ENCODE results near the gene DHRSX. TPM values are rescaled to one million over a fixed set of nuclear protein-coding genes. Genes with fewer than 3 reads are reported as not detected.

The DHRSX gene
- polyA plus RNA-seq, 3 donors, result 12.9 to 33.2 (median 28.3) TPM

DNA sequence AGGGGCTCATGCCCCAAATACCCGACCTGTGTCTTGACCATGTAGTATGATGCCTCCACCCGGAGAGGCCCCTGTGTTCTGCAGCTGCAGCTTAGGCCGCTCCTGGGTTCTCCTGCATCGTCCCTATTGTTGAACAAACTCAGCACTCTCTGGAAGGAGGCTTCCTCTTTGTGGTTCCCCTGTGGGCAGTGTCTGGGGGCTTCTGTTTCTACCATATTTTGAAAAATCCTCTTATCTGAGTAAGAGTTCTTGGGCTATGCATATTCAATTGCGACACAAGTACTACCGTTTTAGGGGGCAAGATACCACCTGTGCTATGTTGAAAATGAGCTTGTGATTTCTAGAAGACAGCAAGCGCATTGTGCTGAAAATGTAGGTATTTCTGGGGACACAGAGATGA is 276.6 kb downstream of the DHRSX start:
- TF ChIP-seq, protein P1, sequence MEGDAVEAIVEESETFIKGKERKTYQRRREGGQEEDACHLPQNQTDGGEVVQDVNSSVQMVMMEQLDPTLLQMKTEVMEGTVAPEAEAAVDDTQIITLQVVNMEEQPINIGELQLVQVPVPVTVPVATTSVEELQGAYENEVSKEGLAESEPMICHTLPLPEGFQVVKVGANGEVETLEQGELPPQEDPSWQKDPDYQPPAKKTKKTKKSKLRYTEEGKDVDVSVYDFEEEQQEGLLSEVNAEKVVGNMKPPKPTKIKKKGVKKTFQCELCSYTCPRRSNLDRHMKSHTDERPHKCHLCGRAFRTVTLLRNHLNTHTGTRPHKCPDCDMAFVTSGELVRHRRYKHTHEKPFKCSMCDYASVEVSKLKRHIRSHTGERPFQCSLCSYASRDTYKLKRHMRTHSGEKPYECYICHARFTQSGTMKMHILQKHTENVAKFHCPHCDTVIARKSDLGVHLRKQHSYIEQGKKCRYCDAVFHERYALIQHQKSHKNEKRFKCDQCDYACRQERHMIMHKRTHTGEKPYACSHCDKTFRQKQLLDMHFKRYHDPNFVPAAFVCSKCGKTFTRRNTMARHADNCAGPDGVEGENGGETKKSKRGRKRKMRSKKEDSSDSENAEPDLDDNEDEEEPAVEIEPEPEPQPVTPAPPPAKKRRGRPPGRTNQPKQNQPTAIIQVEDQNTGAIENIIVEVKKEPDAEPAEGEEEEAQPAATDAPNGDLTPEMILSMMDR (IDR thresholded peaks at IDR 0.05), result no peak
- H3K36me3 Mint-ChIP-seq, result peaks cover 32 to 33% of the 10 kb centered on the region in 2 donors
- H3K27me3 Mint-ChIP-seq (ENCODE audit: low read depth in 3 of 3), result no peaks in the 10 kb centered on the region
- Histone ChIP-seq H3K79me2 (ENCODE audit: insufficient read depth, low read length) (no peaks in the 10 kb centered on the region), H3K4me3 (replicated peaks in 1 of 3; ENCODE audit: low read depth in 2 of 3, low read length in 3 of 3) (no peak overlapping the region), H3K9ac (ENCODE audit: insufficient read depth, low read length, poor library complexity, severe bottlenecking) (no peak overlapping the region), H2AFZ (ENCODE audit: insufficient read depth, low read depth, low read length, poor library complexity, severe bottlenecking) (no peak overlapping the region), H4K20me1 (ENCODE audit: insufficient read depth, low read length) (no peaks in the 10 kb centered on the region), H3K27ac (ENCODE audit: low read depth in 1 of 2, low read length in 2 of 2) (no peak overlapping the region), H3K36me3 (replicated peaks in 1 of 2; ENCODE audit: control insufficient read depth in 1 of 2, insufficient read depth in 2 of 2, low read length in 2 of 2) (peaks cover 3 to 42% of the 10 kb centered on the region in 2 donors), H3K9me3 (replicated peaks in 1 of 2; ENCODE audit: control insufficient read depth in 1 of 2, insufficient read depth in 1 of 2, low read length in 2 of 2) (peaks cover 51 to 55% of the 10 kb centered on the region in 2 donors), H3K4me2 (replicated peaks; ENCODE audit: extremely low read depth, low read length, poor library complexity, severe bottlenecking) (no peak overlapping the region), H3K4me1 (ENCODE audit: control insufficient read depth in 1 of 2, insufficient read depth in 2 of 2, low read length in 2 of 2) (no peaks in the 10 kb centered on the region), H3K27me3 (ENCODE audit: control insufficient read depth in 2 of 2, insufficient read depth in 2 of 2, low read length in 2 of 2) (no peaks in the 10 kb centered on the region)
- 50% methylated on average over 1 of the region's 7 CpGs for WGBS (ENCODE audit: insufficient coverage)
- peak overlapping the region in 2 of 7 donors; percentile 45 to 75 for H3K27ac Mint-ChIP-seq
- intact Hi-C loops (cut with micrococcal nuclease), result no loop called here
- H3K4me3 Mint-ChIP-seq, result no peak overlapping the region
- no peak for DNase-seq
- peaks cover 36 to 59% (median 53%) of the 10 kb centered on the region in 7 donors for H3K9me3 Mint-ChIP-seq
- peaks cover 4% of the 10 kb centered on the region for H3K4me1 Mint-ChIP-seq

DNA sequence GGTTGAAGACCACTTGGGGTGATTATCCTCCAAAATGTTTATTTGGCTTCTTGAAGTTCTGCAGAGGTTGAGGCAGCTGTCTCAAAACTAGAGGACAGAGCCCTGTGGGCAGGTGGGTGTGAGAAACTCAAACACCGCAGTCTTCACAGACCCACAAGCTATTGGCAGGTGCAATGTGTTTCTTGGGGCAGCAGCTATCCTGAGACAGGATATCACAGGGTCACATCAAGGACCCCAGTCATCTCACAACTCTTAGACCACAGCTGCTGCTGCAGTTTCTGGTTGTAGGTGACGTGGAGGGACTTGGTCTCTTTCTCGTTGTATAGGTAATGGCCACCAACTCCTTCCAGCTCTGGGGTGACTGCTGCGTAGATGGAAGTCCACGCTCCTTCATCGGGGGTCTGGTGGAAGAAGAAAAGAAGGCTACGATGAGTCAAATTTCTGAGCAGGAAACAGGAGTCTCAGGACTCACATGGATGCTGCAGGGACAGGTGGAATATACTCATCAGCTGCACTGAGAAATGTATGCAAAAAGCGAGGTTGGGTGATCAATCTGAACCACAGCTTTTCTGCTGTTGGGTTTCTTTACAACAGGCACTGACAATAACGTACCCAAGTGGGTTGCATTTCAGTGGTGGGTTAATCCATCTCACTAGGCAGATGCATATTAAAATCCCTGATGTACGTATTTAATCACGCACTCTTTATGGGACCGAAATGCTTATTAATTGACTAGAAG is 279.8 kb downstream of the DHRSX start:
- H3K27ac Mint-ChIP-seq, result no peak overlapping the region
- Histone ChIP-seq H3K79me2 (ENCODE audit: insufficient read depth, low read length) (no peaks in the 10 kb centered on the region), H3K4me1 (ENCODE audit: control insufficient read depth in 1 of 2, insufficient read depth in 2 of 2, low read length in 2 of 2) (no peaks in the 10 kb centered on the region), H2AFZ (ENCODE audit: insufficient read depth, low read depth, low read length, poor library complexity, severe bottlenecking) (no peak overlapping the region), H3K27me3 (ENCODE audit: control insufficient read depth in 2 of 2, insufficient read depth in 2 of 2, low read length in 2 of 2) (no peaks in the 10 kb centered on the region), H3K9ac (ENCODE audit: insufficient read depth, low read length, poor library complexity, severe bottlenecking) (no peak overlapping the region), H3K9me3 (replicated peaks in 1 of 2; ENCODE audit: control insufficient read depth in 1 of 2, insufficient read depth in 1 of 2, low read length in 2 of 2) (peaks cover 75 to 77% of the 10 kb centered on the region in 2 donors), H4K20me1 (ENCODE audit: insufficient read depth, low read length) (no peaks in the 10 kb centered on the region), H3K27ac (ENCODE audit: low read depth in 1 of 2, low read length in 2 of 2) (no peak overlapping the region), H3K4me2 (replicated peaks; ENCODE audit: extremely low read depth, low read length, poor library complexity, severe bottlenecking) (no peak overlapping the region), H3K4me3 (replicated peaks in 1 of 3; ENCODE audit: low read depth in 2 of 3, low read length in 3 of 3) (no peak overlapping the region), H3K36me3 (replicated peaks in 1 of 2; ENCODE audit: control insufficient read depth in 1 of 2, insufficient read depth in 2 of 2, low read length in 2 of 2) (peaks cover 3 to 42% of the 10 kb centered on the region in 2 donors)
- H3K4me3 Mint-ChIP-seq, result no peak overlapping the region
- DNase-seq, result no peak
- WGBS (ENCODE audit: insufficient coverage), result 95% methylated on average over 6 of the region's 12 CpGs
- peaks cover 30 to 31% of the 10 kb centered on the region in 2 donors for H3K36me3 Mint-ChIP-seq
- peaks cover 4% of the 10 kb centered on the region for H3K4me1 Mint-ChIP-seq
- peaks cover 46 to 77% (median 72%) of the 10 kb centered on the region in 7 donors for H3K9me3 Mint-ChIP-seq
- no peaks in the 10 kb centered on the region for H3K27me3 Mint-ChIP-seq (ENCODE audit: low read depth in 3 of 3)
- intact Hi-C loops (cut with micrococcal nuclease), result no loop called here
- TF ChIP-seq, protein P1 (IDR thresholded peaks at IDR 0.05), result no peak

All from CD14-positive monocyte (primary cell).